Measurements from ENCODE around the gene NKX3-2.

The NKX3-2 gene

GRCh38 chr4:13547485-13548041, 3.3 kb upstream of the NKX3-2 start (continued):
- peak; percentile 24; the same call in 1 of the 2 replicates for TF ChIP-seq ZBTB11 (tag by site-specific recombination; conservative IDR thresholded peaks at IDR 0.05; ENCODE audit: low read depth)
- TF ChIP-seq SP3 (tag by site-specific recombination; IDR thresholded peaks at IDR 0.05) = no peak

DNA sequence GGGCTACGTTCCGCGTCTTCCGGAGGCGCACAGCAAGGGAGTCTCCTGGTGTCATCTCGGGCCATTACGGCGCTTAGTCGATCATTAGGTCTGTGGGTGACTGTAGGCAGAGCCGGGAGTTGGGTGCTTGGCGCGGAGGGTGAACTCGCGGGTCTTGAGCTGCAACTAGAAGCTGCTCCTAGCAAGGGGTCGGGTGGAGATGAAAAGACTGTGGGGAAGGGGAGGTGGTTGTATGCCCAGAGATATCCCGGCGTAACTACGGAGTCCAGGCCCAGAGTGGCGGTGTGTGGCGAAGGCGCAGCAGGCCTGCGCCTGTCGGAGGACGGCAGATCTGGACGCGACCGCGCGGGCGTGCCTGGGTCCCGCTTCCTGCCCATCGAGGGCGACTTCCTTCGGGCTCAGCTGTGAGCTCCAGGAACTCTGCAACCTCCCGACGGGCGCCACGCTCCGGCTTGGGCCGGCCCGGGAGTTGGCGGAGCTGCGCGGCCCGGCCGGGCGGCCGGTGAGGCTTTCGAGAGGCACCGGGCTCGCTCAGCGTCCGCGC, 2.7 kb upstream of the NKX3-2 start:
- no peak overlapping the region; the same call in 1 of the 2 replicates for H3K4me3 ChIP-seq (ENCODE audit: low read depth, low read length)
- H3K4me1 ChIP-seq (ENCODE audit: control insufficient read depth, insufficient read depth, low read length) = no peaks in the 10 kb centered on the region
- H3K36me3 ChIP-seq (ENCODE audit: control insufficient read depth in 2 of 2, insufficient read depth in 1 of 2, low read length in 2 of 2) = peaks cover 0 to 3% of the 10 kb centered on the region in 2 experiments; a peak in 1 of 3 replicates
- no peak for TF ChIP-seq ZNF184 (tag by site-specific recombination; IDR thresholded peaks at IDR 0.05)
- TF ChIP-seq ZNF202 (tag by site-specific recombination; IDR thresholded peaks at IDR 0.05; ENCODE audit: borderline replicate concordance) = peak; percentile 6; the same call in 1 of the 2 replicates
- ChIA-PET CTCF (interaction anchor here (0.6 to 1.8 kb wide), 2 partner anchors 394 to 694 kb away, joined by 3 to 10 read pairs; no protein-coding TSS in a partner anchor), POLR2A (no interaction called here)
- no peaks in the 10 kb centered on the region for H3K9me3 ChIP-seq (ENCODE audit: control insufficient read depth, insufficient read depth, low read depth, low read length)
- no peak overlapping the region for H3K27ac ChIP-seq (ENCODE audit: extremely low read depth, low read depth, low read length)

DNA sequence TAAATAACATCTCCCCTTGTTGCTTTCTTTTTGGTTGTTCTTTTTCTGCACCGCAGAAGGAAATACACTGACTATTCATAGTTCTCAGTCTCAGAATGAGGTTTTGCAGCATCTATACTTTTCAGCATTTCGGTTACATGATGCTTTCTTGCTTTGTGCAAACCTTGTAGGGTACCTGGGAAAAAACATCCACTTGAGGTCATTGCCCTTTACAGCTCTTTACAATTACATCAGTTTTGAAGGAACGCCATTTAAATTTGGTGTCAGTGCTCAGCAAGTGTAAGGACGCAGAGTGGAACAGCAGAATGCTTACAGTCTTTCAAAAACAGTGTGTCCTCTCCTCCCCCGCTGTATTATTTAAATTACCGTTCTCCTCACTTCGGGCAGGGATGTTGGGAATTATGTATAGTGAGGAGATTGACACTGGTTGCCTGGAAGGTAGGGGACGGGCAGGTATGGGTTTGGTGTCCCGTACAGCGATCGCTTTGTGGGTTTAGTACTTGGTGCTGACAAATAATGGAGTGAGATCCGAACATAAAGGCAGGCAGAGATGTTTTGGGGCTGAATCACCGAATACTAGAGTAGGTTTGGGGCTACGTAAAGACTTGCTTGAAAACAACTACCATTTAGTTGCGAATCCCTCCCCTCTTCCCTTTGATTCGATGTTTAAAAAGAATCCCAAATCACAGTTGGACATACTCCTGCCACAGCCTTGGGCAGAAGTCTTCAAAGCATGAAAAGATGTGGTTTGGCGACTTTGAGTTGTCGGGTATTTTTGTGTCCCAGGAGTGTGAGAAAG, 2.0 kb upstream of the NKX3-2 start:
- no peaks in the 10 kb centered on the region for H3K9me3 ChIP-seq (ENCODE audit: control insufficient read depth, insufficient read depth, low read depth, low read length)
- H3K4me1 ChIP-seq (ENCODE audit: control insufficient read depth, insufficient read depth, low read length) = no peaks in the 10 kb centered on the region
- ChIA-PET POLR2A (no interaction called here), CTCF (interaction anchor here (0.6 to 1.8 kb wide), 2 partner anchors 122 to 694 kb away, joined by 3 to 10 read pairs; no protein-coding TSS in a partner anchor)
- peaks cover 0 to 7% of the 10 kb centered on the region in 2 experiments; a peak in 1 of 3 replicates for H3K36me3 ChIP-seq (ENCODE audit: control insufficient read depth in 2 of 2, insufficient read depth in 1 of 2, low read length in 2 of 2)
- no peak for TF ChIP-seq ZNF654 (tag by site-specific recombination; IDR thresholded peaks at IDR 0.05; ENCODE audit: low read depth)
- TF ChIP-seq SETDB1 (IDR thresholded peaks at IDR 0.05; ENCODE audit: insufficient read length, low read length) = peak; percentile 17
- no peak overlapping the region for H3K4me3 ChIP-seq (ENCODE audit: low read depth, low read length)
- no peak overlapping the region for H3K27ac ChIP-seq (ENCODE audit: extremely low read depth, low read depth, low read length)

GRCh38 chr4:13545394-13545808, 1.1 kb upstream of the NKX3-2 start:
- POLR2A ChIA-PET = no interaction called here
- H3K9me3 ChIP-seq (ENCODE audit: control insufficient read depth, insufficient read depth, low read depth, low read length) = no peaks in the 10 kb centered on the region
- no peak overlapping the region for H3K27ac ChIP-seq (ENCODE audit: extremely low read depth, low read depth, low read length)
- CTCF ChIA-PET = no interaction called here
- H3K36me3 ChIP-seq (ENCODE audit: control insufficient read depth in 2 of 2, insufficient read depth in 1 of 2, low read length in 2 of 2) = peaks cover 0 to 7% of the 10 kb centered on the region in 2 experiments; a peak in 1 of 3 replicates
- no peak overlapping the region for H3K4me3 ChIP-seq (ENCODE audit: low read depth, low read length)
- H3K4me1 ChIP-seq (ENCODE audit: control insufficient read depth, insufficient read depth, low read length) = no peaks in the 10 kb centered on the region
- TF ChIP-seq ZNF140 (tag by site-specific recombination; IDR thresholded peaks at IDR 0.05) = no peak
- TF ChIP-seq, protein P1, sequence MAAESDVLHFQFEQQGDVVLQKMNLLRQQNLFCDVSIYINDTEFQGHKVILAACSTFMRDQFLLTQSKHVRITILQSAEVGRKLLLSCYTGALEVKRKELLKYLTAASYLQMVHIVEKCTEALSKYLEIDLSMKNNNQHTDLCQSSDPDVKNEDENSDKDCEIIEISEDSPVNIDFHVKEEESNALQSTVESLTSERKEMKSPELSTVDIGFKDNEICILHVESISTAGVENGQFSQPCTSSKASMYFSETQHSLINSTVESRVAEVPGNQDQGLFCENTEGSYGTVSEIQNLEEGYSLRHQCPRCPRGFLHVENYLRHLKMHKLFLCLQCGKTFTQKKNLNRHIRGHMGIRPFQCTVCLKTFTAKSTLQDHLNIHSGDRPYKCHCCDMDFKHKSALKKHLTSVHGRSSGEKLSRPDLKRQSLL (tag by site-specific recombination; IDR thresholded peaks at IDR 0.05) = no peak
- no peak for TF ChIP-seq ZNF223 (tag by site-specific recombination; IDR thresholded peaks at IDR 0.05)
- TF ChIP-seq, protein P2, sequence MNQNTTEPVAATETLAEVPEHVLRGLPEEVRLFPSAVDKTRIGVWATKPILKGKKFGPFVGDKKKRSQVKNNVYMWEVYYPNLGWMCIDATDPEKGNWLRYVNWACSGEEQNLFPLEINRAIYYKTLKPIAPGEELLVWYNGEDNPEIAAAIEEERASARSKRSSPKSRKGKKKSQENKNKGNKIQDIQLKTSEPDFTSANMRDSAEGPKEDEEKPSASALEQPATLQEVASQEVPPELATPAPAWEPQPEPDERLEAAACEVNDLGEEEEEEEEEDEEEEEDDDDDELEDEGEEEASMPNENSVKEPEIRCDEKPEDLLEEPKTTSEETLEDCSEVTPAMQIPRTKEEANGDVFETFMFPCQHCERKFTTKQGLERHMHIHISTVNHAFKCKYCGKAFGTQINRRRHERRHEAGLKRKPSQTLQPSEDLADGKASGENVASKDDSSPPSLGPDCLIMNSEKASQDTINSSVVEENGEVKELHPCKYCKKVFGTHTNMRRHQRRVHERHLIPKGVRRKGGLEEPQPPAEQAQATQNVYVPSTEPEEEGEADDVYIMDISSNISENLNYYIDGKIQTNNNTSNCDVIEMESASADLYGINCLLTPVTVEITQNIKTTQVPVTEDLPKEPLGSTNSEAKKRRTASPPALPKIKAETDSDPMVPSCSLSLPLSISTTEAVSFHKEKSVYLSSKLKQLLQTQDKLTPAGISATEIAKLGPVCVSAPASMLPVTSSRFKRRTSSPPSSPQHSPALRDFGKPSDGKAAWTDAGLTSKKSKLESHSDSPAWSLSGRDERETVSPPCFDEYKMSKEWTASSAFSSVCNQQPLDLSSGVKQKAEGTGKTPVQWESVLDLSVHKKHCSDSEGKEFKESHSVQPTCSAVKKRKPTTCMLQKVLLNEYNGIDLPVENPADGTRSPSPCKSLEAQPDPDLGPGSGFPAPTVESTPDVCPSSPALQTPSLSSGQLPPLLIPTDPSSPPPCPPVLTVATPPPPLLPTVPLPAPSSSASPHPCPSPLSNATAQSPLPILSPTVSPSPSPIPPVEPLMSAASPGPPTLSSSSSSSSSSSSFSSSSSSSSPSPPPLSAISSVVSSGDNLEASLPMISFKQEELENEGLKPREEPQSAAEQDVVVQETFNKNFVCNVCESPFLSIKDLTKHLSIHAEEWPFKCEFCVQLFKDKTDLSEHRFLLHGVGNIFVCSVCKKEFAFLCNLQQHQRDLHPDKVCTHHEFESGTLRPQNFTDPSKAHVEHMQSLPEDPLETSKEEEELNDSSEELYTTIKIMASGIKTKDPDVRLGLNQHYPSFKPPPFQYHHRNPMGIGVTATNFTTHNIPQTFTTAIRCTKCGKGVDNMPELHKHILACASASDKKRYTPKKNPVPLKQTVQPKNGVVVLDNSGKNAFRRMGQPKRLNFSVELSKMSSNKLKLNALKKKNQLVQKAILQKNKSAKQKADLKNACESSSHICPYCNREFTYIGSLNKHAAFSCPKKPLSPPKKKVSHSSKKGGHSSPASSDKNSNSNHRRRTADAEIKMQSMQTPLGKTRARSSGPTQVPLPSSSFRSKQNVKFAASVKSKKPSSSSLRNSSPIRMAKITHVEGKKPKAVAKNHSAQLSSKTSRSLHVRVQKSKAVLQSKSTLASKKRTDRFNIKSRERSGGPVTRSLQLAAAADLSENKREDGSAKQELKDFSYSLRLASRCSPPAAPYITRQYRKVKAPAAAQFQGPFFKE (tag by site-specific recombination; IDR thresholded peaks at IDR 0.05; ENCODE audit: borderline replicate concordance) = no peak
- TF ChIP-seq ZNF274 (IDR thresholded peaks at IDR 0.05; ENCODE audit: low read length) = no peak
- TF ChIP-seq ZNF274 (tag by site-specific recombination; IDR thresholded peaks at IDR 0.05; ENCODE audit: borderline replicate concordance) = no peak
- no peak for TF ChIP-seq ZSCAN5A (tag by site-specific recombination; IDR thresholded peaks at IDR 0.05)
- TF ChIP-seq ZNF416 (tag by site-specific recombination; IDR thresholded peaks at IDR 0.05) = no peak
- TF ChIP-seq ZBTB8A (tag by site-specific recombination; IDR thresholded peaks at IDR 0.05) = no peak; the same call in 1 of the 2 replicates
